NCI-H2081 treated with DMSO at 0.1 percent for 48 hours (cell line): ENCODE results near the gene ENPP7.

ENCODE experiments used
- DNase-seq: peaks from one replicate; lab custom pipeline; 2025; lab: John Stamatoyannopoulos, UW

ENPP7 gene

DNA sequence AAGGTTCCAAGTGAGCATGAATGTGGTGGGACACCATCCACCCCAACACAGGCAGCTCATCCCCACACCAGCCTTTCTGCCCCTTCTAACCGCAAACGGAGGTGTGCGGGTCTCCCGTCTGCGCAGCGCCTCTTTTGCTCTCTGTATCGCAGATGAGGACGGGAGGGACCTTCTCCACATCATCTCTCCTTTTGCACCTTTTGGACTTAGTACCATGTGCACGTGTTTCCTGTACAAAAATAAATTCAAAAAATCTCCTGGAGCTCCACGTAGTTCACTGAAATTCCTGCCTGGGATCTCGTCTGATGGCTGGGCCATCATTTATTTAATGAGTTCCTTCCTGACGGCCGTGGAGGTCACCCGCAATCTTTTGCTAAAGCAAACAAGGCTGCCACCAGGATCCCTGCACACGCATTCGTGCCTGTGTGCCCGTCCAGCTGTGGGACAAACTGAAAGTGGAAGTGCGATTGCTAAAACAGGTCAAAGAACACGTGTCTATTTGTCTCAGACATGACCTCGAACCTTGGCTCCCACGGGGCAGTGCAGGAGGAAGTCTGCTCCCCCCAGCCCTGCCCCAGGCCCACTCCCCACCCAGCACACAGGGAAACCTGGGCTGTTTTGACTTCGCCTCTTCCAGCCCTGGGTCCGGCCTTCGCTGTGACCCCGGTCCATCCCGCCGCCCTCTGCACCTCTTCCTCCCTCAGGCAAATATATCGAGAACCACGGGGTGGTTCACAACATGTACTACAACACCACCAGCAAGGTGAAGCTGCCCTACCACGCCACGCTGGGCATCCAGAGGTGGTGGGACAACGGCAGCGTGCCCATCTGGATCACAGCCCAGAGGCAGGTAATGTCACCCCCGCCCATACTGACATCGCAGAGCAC is 2.3 kb downstream of the ENPP7 start:
- no peak for DNase-seq

DNA sequence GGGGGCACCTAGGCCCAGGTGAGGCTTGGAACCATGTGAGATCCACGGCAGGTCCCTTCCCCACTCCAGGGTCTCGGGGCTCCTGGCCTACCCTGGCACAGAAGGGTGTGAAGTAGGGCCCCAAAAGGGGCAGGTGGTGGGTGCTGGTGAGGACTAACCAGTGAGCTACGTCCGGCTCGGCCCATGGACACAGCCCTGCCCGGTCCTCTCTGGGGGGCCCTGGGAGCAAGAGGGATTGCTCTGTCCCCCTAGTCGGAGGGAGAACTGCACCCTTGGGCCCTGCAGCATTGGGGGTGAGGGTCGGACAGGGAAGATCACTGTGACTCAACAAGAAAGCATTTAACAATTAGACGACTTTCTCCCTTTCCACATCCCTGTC is 2.9 kb downstream of the ENPP7 start:
- no peak for DNase-seq

DNA sequence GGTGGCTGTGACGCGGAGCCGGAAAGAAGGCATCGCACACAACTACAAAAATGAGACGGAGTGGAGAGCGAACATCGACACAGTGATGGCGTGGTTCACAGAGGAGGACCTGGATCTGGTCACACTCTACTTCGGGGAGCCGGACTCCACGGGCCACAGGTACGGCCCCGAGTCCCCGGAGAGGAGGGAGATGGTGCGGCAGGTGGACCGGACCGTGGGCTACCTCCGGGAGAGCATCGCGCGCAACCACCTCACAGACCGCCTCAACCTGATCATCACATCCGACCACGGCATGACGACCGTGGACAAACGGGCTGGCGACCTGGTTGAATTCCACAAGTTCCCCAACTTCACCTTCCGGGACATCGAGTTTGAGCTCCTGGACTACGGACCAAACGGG is 4.4 kb downstream of the ENPP7 start:
- DNase-seq, result no peak

DNA sequence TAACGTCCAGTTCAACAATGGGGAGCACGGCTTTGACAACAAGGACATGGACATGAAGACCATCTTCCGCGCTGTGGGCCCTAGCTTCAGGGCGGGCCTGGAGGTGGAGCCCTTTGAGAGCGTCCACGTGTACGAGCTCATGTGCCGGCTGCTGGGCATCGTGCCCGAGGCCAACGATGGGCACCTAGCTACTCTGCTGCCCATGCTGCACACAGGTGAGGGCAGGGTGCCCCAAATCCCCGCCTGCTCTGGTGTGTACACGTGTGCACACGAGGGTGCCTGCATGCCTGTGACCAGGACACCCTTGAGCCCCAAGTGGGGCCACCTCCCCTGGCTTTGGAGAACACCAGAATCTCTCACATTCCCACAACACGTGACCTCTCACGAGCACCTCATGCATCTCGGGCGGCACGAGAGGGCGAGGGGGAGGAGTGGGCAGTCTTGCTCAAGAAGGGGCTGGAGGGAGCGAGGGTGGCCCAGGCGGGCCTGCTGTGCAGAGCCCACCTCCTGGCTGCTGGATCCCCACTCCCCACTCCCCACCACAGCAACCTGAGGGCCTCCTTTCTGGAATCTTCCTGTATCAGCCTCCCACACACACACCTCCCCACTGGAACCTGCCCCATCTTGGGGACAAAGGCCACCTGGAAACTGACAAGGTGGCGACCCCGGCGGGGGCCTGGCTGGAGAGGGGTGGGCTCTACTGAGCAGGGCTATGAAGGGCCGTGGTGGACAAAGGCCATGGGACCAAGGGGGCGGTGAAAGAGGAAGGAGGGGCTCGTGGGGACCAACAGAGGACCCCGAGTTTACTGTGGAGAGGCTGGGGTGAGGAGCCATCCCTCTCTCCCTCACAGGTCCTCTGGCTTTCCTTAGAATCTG is 6.5 kb downstream of the ENPP7 start:
- no peak for DNase-seq

DNA sequence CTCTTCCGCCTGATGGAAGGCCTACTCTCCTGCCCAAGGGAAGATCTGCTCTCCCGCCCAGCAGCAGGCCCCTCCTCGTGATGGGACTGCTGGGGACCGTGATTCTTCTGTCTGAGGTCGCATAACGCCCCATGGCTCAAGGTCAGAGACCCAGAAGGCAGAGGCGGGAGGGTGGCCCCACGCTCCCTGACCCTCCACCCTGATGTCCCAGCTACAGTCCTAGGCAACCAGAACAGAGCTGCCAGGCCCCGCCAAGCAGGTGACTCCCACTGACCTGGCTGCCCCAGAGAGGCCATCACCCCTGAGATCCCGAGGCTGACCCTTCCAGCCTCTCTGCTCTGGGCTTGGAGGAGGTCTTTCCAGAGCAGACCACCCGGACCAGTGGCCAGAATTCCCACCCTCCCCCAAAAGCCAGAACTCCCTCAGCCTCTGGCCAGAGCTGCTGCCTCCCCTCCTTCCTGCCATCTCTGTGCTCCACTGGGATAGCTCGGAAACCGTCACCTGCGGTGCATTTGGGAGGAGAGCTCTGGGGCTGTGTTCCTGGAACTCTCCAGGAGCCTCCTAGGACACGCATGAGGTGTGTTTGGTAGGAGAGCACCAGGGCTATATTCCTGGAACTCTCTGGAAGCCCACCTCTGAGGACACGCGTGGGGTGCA is 7.3 kb downstream of the ENPP7 start:
- DNase-seq, result no peak

DNA sequence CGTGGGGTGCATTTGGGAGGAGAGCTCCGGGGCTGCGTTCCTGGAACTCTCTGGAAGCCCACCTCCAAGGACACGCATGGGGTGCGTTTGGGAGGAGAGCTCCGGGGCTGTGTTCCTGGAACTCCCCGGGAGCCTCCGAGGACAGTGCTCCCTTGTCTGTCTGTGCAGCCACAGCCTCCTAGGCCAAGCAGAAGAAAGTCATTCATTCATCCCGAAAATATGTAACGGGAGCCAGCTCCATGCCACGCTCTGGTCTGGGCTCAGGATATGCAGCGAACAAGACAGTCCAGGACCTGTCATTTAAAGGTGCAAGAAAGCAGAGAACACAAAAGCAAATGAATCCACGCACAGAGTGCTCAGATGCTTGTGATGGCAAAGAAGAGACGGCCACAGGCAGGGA is 7.9 kb downstream of the ENPP7 start:
- no peak for DNase-seq

DNA sequence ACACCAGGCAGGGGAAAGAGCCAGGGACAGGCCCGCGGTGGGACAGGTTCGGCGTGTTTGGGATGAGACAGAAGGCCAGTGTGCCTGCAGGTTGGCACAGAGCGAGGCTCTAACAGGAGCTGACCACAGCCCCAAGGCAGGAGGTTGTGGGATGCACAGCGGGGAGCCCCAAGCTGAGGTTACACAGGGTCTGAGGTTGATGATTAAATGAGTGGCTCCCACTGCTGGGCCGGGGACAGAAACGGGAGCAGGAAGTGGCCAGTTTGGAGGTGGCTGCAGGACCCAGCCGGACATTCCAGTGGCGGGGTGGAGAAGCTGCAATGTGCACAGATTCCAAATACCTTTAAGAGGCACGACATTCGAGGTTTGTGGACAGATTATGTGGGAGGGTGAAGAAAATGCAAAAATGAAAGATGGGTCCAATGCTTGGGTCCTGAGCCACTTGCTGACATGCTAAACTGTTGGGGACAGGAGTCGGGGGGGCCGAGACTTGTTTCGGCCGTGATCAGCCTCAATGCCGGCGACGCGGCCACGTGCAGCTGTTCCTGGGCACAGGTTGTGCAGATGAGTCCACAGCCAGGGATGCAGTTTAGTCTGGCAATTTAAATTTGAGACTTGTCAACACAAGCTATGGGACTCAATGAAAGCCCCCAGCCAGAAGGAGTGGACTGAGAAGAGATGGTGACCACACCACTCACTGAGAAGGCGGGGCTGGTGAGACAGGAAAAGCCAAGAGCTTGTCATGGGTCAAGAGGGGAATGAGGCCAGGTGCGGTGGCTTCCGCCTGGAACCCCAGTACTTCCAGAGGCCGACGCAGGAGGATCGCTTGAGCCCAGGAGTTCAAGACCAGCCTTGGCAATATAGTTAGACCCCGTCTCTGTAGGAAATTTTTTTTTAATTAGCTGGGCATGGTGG is 8.7 kb downstream of the ENPP7 start:
- DNase-seq, result no peak

DNA sequence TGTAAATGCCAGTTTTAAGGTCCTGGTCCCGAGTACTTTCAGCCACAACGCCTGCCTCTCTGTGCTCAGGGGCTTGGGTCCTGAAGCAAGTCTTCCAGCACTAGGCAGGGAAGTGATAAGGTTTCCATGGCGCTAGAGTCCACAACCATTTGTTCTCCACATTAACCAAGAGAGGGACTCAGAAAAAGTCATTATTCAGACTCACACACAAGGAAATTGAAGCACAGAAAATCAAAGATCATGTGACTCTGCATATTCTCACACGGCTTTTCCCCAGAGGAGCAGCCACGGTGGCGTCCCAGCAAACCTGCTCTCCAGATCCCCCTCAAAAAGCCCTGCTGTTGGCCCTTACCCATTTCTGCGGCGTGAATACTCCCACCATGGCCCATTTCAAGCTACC is 9.7 kb downstream of the ENPP7 start:
- no peak for DNase-seq

DNA sequence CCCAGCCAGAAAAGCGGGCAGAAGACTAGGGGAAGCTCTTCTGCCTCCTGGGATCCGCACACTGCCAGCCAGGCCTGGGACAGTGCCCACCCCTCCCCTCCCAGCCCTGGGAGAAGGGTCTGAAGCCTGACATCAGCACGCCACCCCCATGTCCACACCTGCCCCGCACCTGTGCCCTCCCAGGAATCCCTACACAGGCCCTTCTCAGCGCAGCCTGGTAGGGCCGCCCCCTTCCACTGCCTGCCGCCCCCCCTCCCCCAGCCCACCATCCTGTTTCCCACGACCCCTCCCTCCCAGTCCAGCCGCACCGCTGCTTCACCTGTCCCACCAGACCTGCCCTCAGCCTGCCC is 10.6 kb downstream of the ENPP7 start:
- DNase-seq, result no peak

DNA sequence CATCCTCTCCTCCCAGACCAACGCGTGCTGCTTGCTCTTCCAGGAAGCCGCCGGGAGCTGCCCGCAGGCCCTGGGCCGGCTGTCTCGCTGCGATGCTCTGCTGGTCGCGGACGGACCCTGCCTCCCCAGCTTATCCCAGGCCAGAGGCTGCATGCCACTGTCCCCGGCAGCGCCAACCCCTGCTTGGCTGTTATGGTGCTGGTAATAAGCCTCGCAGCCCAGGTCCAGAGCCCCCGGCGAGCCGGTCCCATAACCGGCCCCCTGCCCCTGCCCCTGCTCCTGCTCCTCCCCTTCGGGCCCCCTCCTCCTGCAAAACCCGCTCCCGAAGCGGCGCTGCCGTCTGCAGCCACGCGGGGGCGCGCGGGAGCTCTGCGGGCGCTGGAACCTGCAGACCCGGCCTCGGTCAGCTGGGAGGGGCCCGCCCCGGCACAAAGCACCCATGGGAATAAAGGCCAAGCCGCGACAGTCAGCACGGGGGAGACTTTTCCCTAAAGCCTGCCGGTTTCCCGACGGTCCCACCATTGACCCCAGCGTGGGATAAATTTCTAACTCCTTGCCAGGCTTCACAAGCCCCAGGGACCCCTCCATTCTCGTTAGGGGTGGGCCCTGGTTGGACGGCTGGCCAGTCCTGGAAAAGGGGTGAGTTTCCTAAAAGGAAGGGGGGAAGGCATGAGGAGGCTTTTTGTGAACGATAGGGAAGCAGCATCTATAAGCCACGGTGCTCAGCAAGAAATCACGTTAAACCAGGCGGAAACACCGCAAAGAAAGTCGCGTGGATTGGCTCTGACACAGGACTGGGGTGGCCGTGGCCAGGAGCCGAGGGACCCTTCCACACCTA is 11.2 kb downstream of the ENPP7 start:
- DNase-seq, result peak; percentile 21

DNA sequence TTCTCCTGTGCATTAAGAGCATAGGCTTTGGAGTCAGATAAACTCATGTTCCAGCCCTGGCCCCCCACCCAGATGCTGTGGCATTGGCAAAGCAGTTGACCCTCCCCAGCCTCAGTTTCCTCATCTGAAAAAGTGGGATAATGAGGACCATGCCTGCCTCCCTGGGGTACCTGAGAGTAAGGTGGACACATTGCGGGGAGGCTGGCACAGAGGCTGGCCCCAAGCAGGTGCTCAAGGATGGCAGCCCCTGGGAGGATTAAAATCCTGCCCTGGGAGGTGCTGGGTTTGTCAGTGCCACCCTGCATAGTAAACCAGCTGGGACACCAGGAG is 11.8 kb downstream of the ENPP7 start:
- DNase-seq, result no peak

DNA sequence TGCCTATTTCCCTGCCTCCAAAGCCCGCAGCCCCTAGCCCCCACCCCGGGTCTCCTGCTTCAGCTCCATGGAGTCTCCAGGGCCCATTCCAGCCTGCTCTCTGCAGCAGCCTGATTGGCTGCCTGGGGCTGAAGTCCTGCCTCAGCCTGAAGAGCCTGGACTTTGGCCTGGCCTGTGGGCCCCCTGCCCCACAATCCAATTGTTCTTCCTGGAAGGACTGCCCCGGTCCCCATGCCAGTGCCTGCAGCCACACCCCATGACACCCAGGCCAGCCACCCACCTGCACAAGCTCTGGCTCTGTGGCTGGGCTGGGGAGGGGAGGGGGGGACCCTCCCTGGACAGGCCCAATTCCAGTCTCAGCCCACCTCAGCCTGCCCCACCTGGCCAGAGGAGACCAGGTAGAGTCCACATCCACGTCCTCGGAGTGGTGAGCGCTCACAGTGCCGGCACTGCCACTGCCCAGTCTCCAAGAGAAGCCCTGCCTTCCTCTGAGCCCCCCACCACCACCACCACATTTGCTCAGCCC is 12.3 kb downstream of the ENPP7 start:
- DNase-seq, result no peak

DNA sequence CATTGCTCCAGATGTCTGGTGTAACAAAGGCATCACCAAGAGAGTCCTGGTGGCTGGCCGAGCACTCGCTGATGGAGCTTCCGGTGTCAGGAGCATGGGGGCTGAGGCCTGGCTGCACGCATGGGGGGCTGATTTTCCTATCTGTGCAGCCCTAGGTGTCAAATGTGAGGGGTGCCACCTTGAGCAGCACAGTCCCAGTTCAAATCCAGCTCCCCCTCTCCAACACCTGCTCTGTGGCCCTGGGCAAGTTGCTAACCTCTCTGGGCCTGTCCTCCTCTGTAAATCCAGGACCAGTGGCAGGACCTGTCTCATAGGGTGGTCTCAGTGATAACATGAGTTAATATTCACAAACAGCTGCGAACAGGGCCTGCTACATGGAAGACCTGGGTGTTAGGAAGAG is 12.9 kb downstream of the ENPP7 start:
- no peak for DNase-seq

DNA sequence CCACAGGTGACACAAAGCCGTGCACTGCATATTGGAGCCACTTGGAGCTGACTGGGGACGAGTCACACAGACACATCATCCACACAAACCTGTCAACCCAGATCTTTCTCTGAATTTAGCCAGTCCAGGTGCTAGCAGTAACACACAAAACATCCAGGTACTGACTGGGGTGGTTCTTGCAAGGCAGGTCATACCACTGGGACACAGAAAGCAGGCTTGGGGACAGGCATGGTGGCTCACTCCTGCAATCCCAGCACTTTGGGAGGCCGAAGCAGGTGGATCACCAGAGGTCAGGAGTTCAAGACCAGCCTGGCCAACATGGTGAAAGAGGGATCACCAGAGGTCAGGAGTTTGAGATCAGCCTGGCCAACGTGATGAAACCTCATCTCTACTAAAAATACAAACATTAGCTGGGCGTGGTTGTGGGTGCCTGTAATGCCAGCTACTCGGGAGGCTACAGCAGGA is 14.9 kb downstream of the ENPP7 start:
- DNase-seq, result no peak

DNA sequence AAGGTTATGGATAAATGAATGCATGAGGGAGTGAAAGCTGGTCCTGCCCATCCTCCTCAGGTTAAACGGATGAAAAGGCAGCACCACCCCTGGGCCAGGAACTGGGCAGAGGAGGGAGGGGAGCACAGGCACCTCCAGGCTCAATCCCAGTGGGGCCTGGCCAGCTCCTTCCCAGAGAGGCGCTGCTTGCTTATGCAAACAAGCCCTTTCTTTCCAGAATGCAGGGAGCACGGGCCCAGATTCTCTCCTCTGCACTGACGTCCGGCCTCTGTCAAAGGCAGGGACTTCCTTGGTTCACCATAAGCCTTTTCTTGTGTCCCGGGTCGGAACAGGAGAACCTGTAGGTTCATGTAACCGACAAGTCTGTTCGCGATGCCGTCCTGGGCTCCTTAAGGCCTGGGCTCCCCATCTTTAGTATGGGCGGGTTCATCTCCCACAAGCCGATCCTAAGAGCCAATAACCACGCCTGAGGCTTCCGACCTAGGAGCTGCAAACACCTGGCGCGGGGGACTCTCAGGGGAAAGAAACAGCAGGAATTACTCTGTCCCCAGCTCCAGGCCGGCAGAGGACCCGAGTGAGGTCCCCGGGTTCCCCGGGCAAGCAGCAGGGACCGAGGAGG is 16.3 kb downstream of the ENPP7 start:
- no peak for DNase-seq

DNA sequence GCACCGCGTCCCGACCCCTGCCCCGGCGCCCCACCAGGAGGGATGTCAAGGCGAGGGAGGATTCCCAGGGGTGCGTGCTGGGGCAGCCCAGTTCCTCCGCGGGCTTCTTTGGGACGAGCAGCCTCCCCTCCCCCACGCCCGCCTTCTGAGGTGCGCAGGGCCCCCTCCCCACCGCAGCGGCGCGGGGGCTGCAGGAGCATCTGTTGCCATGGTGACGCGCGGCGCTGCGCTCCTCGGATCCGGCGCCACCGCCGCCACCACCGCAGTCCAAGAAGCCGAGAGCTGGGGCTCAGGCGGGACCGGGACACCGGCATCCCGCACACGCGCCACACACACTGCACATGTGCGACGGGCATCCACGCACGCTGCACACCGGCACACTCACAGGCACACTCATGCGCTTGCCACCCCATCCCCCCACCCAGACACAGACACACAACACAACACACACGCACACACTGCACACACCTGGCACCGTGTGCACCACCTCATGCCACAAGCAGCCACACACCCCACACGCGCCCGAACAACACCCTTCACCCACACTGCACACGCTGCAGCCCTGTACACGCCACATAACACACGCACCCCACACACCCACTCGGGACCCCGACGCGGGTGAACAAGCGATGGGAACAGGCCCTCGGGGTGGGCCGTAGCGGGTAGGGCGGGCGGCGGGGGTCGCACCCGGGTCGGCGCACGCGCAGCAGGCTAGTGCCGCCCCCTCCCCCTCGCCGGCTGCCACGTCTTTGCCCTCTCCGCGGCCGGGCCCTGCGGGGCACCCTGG is 17.0 kb downstream of the ENPP7 start:
- no peak for DNase-seq

DNA sequence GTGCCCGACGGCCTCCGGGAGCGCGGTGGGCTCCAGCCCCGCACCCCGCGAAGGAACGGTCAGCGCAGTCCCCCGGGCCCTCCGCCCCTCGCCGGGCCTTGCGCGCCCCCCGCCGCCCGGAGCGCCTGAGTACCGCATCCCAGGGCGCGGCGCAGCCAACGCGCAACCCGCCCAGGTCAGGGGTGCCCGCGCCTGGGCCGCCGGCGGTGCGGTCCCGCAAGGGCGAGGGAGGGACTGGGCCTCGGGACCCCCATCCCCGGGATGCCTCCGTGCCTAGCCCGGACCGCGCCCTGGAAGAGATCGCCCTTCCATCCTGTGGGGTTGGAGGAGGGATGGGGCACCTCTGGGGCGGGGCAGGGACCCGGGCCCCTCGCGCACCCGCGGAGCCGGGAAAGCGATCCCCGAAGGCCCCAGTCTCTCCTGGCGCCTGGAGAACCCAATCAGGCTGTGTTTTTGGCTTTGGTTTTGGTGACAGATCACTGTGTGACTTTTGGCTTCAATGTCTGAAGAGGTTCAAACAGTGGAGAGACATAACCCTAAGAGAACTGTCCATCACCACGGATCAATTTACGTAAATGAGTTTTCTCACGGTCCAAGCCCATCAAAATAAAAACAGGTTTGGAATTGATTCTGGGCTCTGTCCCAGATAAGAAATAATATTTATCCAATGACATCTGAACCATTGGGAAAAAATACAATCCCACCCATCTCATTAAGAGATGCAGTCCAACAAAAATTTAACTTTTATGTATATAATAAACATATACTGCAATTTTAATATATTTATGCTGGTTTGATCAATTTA is 17.8 kb downstream of the ENPP7 start:
- no peak for DNase-seq

DNA sequence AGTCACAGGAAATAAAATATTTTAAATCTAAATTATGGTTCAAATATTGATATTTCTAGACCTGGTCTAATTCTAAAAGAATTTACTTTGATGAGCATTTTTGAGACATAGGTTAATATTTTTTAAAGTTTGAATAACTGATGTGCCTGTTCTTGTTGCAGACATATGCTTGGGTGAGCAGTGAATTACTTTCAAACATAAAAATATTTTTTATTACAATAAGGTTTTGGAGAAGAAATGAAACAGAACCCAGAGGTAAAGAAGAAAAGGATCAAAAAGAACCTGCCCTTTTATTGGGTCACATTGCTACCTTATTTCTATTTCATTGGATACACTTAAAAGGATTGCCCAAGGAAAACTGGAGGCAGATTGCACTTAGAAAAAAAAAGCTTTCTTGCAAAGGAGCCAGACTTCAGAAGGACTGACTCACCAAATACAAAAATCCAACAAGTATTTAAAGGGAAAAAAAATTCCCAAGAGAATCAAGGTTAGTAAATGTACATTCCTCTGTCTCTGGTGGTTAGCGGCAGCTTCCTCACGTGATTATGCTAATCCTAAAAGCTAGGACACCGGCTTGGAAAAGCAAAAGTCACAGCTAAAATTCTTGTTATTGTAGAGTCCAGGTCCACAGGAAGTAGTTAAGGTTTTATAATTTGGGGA is 18.5 kb downstream of the ENPP7 start:
- DNase-seq, result no peak
